GM12892 (cell line): Measurements from ENCODE around the gene ELP1.

Experiments
- POLR2A ChIP-seq: IDR thresholded peaks from 2 replicates; pipeline ENCODE4 v1.6.1; 2011; ENCODE audit warnings: low read depth, low read length, control low read depth
- POLR2AphosphoS5 ChIP-seq: IDR thresholded peaks from 2 replicates; pipeline ENCODE4 v1.6.1; 2011; ENCODE audit warnings: low read depth, low read length, control low read depth
- TAF1 ChIP-seq: IDR thresholded peaks from 2 replicates; pipeline ENCODE4 v1.6.1; 2011; ENCODE audit warnings: low read depth, mild to moderate bottlenecking, control low read depth, low read length, borderline replicate concordance

GRCh38 chr9:108913391-108913790 is 20.5 kb downstream of the ELP1 start:
- TF ChIP-seq POLR2AphosphoS5 (no peak), TAF1 (no peak), POLR2A (no peak)
